K562 (cell line): ENCODE results near the gene LIN9. TPM values are rescaled to one million over a fixed set of nuclear protein-coding genes. Genes with fewer than 3 reads are reported as not detected.
A peak's percentile ranks its signal among the peaks of the same experiment; 100 is the strongest.

Source experiments
- ADNP ChIP-seq: fragments of 200-800 bp; sonication (Bioruptor generic); IDR thresholded peaks from 2 replicates; pipeline ENCODE4 v1.6.1; 2016; ENCODE audit warnings: missing genetic modification characterization, missing compliant biosample characterization
- ATF1 ChIP-seq, 2 experiments: fragments of 450-650 bp in 1 of 2; IDR thresholded peaks; 2 replicates each; pipeline ENCODE4 v1.6.1; 2016; ENCODE audit warnings: missing compliant biosample characterization in 1 of 2, missing genetic modification characterization in 1 of 2
- CTBP1 ChIP-seq: fragments of 450-650 bp; IDR thresholded peaks from 2 replicates; pipeline ENCODE4 v1.6.1; 2016; ENCODE audit warnings: borderline replicate concordance
- HIVEP1 ChIP-seq: fragments of 250-450 bp; sonication (Bioruptor Pico); IDR thresholded peaks from 2 replicates; pipeline ENCODE4 v1.4.0; 2020; ENCODE audit warnings: mild to moderate bottlenecking
- MAFK ChIP-seq: IDR thresholded peaks from 2 replicates; pipeline ENCODE4 v1.6.1; 2011; ENCODE audit warnings: low read length, improper control_type of control experiment
- MTA2 ChIP-seq: fragments of 450-650 bp; IDR thresholded peaks from 2 replicates; pipeline ENCODE4 v1.6.1; 2016; ENCODE audit warnings: low read depth
- MYNN ChIP-seq, 2 experiments: sonication (generic); formaldehyde crosslinking in 1 of 2; IDR thresholded peaks; 2 replicates each; pipeline versions ENCODE4 v1.5.0 to v1.6.1; 2016 to 2020; ENCODE audit warnings: antibody characterized with exemption in 1 of 2, missing genetic modification reagents in 1 of 2
- RBM15 ChIP-seq: fragments of 200-400 bp; formaldehyde crosslinking; IDR thresholded peaks from 2 replicates; pipeline ENCODE4 v1.6.1; 2018; ENCODE audit warnings: mild to moderate bottlenecking, low read length, moderate library complexity; ENCODE audit not compliant: insufficient read depth
- SOX6 ChIP-seq: fragments of 450-650 bp; IDR thresholded peaks from 2 replicates; pipeline ENCODE4 v1.6.1; 2014; ENCODE audit warnings: mild to moderate bottlenecking
- SRSF7 ChIP-seq: fragments of 200-400 bp; formaldehyde crosslinking; optimal IDR thresholded peaks from 2 replicates; pipeline ENCODE3; 2017; ENCODE audit warnings: mild to moderate bottlenecking, low read depth, low read length
- TAF9B ChIP-seq: fragments of 450-650 bp; IDR thresholded peaks from 2 replicates; pipeline ENCODE4 v1.6.1; 2018; ENCODE audit warnings: mild to moderate bottlenecking; ENCODE audit not compliant: partially characterized antibody
- TFAM ChIP-seq: fragments of 250-450 bp; sonication (Bioruptor Pico); conservative IDR thresholded peaks from 2 replicates; pipeline ENCODE4 v1.5.0; 2021; ENCODE audit warnings: mild to moderate bottlenecking, moderate library complexity
- TRIM28 ChIP-seq: fragments of 450-650 bp; IDR thresholded peaks from 2 replicates; pipeline ENCODE4 v1.6.1; 2017
- ZBTB7A ChIP-seq: IDR thresholded peaks from 2 replicates; pipeline ENCODE4 v1.6.1; 2011; ENCODE audit warnings: low read depth, mild to moderate bottlenecking, low read length, moderate library complexity, borderline replicate concordance; ENCODE audit not compliant: control insufficient read depth
- ZNF347 ChIP-seq: fragments of 450-650 bp; formaldehyde crosslinking; IDR thresholded peaks from 2 replicates; pipeline ENCODE4 v1.4.0; 2020; ENCODE audit warnings: low read depth, mild to moderate bottlenecking, moderate library complexity
- ZNF695 ChIP-seq: fragments of 450-650 bp; formaldehyde crosslinking; IDR thresholded peaks from 2 replicates; pipeline ENCODE4 v1.4.0; 2020; ENCODE audit warnings: mild to moderate bottlenecking, moderate library complexity
- polyA plus RNA-seq, 8 experiments: library from polyadenylated mRNA; depleted of rRNA in 4 of 8; stranded (reverse) in 5 of 8; unstranded in 3 of 8; fragments of >200 nt; fragmentation: Nextera tagmentation in 2 of 8; fragmentation: Illumina TruSeq in 1 of 8; extraction: Ambion mirVana in 2 of 8; extraction: Trizol in 1 of 8; gene quantifications; 2 replicates each; pipeline versions ENCODE4 v1.2.1 to v1.2.3, GENCODE V29; 2011 to 2014; ENCODE audit warnings: inconsistent platforms in 1 of 8, missing spikeins in 1 of 8
- total RNA-seq, 7 experiments: library from RNA; depleted of rRNA in 6 of 7; stranded (reverse); fragments of >200 nt in 6 of 7; fragmentation: Illumina TruSeq in 2 of 7; extraction: Trizol in 2 of 7; gene quantifications; 2 replicates each; pipeline versions ENCODE4 v1.2.1 to v1.2.3, GENCODE V29; 2011 to 2021; ENCODE audit warnings: low replicate concordance in 1 of 7
- TF ChIP-seq, protein P1 (sequence below), 2 experiments: IDR thresholded peaks; 2 replicates each; pipeline ENCODE4 v1.6.1; 2012; ENCODE audit warnings: improper control_type of control experiment in 2 of 2, low read depth in 2 of 2, low read length in 2 of 2, borderline replicate concordance in 1 of 2
- TF ChIP-seq, protein P2 (sequence below): sonication (generic); formaldehyde crosslinking; IDR thresholded peaks from 2 replicates; pipeline ENCODE4 v1.9.0; 2022; ENCODE audit warnings: mild to moderate bottlenecking, missing genetic modification reagents
- TF ChIP-seq, protein P3 (sequence below): fragments of 200-800 bp; sonication (Bioruptor generic); IDR thresholded peaks from 2 replicates; pipeline ENCODE4 v1.6.1; 2017; ENCODE audit warnings: missing genetic modification characterization, missing compliant biosample characterization
- TF ChIP-seq, protein P4 (sequence below): fragments of 250-450 bp; sonication (Bioruptor Pico); IDR thresholded peaks from 2 replicates; pipeline ENCODE4 v1.4.0; 2020; ENCODE audit warnings: mild to moderate bottlenecking, moderate library complexity

Gene LIN9
- total and polyA plus RNA-seq, 9 of the 15 experiments (the other 6 are each of a cell fraction or from before 2014, with no cell fraction given): 18.8 to 33.0 (median 25.5) TPM

DNA sequence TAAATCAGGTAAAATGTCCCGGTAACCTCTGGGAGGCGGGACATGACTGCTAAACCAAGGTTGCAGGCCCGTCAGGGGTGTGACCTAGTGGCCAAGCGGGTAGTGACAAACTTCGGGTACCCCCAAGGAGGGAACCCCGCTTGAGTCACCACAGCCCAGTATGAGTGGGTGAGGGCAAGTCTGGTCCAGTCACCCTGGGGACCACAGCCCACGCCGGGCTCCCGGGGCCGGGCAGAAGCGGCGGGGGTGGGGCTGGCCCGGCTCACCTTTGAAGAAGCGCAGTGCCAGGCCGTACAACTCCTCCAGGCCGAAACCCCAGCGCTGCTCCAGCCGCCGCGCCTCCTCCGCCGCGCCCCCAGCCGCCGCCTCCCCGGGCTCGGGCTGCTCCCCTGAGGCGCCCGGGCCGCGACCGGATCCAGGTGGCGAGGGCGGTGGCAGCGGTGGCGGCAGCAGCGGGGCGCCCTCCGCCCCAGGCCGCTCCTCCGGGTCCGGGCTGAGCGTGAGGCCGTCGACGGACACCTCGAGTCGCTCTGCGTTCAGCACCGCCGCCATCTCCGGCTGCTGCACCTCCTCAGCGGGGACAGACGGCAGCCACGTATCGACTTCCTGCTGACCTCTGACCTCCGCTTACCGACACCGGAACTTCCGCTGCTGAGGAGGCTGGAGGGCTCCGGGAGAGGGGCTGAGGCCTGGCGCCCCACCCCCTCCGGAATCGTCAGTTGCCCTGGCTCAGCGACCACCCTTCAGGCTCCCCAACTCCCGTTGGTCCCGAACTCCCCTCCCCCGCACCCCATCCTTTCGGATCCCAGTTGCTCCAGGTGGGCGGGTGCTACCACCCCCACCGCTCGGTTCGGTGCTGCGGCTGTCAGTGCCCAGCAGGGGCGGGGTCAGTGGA is 122.6 kb downstream of the LIN9 start, which contains the start of gene ACBD3 (continued):
- TF ChIP-seq TAF9B: peak; percentile 80
- 0 out of 2 replicates have a peak, but pooled peaks have one; percentile 22 for TF ChIP-seq MTA2
- no peak for TF ChIP-seq ADNP (tag)
- TF ChIP-seq, protein P1, sequence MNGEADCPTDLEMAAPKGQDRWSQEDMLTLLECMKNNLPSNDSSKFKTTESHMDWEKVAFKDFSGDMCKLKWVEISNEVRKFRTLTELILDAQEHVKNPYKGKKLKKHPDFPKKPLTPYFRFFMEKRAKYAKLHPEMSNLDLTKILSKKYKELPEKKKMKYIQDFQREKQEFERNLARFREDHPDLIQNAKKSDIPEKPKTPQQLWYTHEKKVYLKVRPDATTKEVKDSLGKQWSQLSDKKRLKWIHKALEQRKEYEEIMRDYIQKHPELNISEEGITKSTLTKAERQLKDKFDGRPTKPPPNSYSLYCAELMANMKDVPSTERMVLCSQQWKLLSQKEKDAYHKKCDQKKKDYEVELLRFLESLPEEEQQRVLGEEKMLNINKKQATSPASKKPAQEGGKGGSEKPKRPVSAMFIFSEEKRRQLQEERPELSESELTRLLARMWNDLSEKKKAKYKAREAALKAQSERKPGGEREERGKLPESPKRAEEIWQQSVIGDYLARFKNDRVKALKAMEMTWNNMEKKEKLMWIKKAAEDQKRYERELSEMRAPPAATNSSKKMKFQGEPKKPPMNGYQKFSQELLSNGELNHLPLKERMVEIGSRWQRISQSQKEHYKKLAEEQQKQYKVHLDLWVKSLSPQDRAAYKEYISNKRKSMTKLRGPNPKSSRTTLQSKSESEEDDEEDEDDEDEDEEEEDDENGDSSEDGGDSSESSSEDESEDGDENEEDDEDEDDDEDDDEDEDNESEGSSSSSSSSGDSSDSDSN (IDR thresholded peaks at IDR 0.05; ENCODE audit: borderline replicate concordance in 1 of 2, low read depth in 2 of 2, low read length in 2 of 2): peak; percentile 51 to 60; a peak in 2 of 4 replicates
- no peak; the same call in 1 of the 2 replicates for TF ChIP-seq TRIM28
- TF ChIP-seq, protein P2, sequence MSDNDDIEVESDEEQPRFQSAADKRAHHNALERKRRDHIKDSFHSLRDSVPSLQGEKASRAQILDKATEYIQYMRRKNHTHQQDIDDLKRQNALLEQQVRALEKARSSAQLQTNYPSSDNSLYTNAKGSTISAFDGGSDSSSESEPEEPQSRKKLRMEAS (CRISPR knock-in tag): 0 out of 2 replicates have a peak, but pooled peaks have one; percentile 9
- TF ChIP-seq, protein P3, sequence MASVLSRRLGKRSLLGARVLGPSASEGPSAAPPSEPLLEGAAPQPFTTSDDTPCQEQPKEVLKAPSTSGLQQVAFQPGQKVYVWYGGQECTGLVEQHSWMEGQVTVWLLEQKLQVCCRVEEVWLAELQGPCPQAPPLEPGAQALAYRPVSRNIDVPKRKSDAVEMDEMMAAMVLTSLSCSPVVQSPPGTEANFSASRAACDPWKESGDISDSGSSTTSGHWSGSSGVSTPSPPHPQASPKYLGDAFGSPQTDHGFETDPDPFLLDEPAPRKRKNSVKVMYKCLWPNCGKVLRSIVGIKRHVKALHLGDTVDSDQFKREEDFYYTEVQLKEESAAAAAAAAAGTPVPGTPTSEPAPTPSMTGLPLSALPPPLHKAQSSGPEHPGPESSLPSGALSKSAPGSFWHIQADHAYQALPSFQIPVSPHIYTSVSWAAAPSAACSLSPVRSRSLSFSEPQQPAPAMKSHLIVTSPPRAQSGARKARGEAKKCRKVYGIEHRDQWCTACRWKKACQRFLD (CRISPR knock-in tag): no peak
- TF ChIP-seq TFAM (CRISPR knock-in tag): no peak
- no peak for TF ChIP-seq ATF1 (CRISPR knock-in tag; IDR thresholded peaks at IDR 0.05)
- TF ChIP-seq ATF1 (tag; IDR thresholded peaks at IDR 0.05): peak; percentile 89
- TF ChIP-seq ZNF347 (CRISPR knock-in tag): no peak
- TF ChIP-seq MYNN (IDR thresholded peaks at IDR 0.05): peak; percentile 53; the same call in 1 of the 2 replicates
- no peak for TF ChIP-seq MYNN (CRISPR knock-in tag; IDR thresholded peaks at IDR 0.05)
- peak; percentile 19; the same call in 1 of the 2 replicates for TF ChIP-seq SOX6
- TF ChIP-seq ZNF695 (CRISPR knock-in tag): no peak
- no peak for TF ChIP-seq SRSF7
- no peak for TF ChIP-seq HIVEP1 (CRISPR knock-in tag)
- TF ChIP-seq RBM15: no peak
- TF ChIP-seq MAFK: no peak
- peak; percentile 99 for TF ChIP-seq ZBTB7A
- TF ChIP-seq, protein P4, sequence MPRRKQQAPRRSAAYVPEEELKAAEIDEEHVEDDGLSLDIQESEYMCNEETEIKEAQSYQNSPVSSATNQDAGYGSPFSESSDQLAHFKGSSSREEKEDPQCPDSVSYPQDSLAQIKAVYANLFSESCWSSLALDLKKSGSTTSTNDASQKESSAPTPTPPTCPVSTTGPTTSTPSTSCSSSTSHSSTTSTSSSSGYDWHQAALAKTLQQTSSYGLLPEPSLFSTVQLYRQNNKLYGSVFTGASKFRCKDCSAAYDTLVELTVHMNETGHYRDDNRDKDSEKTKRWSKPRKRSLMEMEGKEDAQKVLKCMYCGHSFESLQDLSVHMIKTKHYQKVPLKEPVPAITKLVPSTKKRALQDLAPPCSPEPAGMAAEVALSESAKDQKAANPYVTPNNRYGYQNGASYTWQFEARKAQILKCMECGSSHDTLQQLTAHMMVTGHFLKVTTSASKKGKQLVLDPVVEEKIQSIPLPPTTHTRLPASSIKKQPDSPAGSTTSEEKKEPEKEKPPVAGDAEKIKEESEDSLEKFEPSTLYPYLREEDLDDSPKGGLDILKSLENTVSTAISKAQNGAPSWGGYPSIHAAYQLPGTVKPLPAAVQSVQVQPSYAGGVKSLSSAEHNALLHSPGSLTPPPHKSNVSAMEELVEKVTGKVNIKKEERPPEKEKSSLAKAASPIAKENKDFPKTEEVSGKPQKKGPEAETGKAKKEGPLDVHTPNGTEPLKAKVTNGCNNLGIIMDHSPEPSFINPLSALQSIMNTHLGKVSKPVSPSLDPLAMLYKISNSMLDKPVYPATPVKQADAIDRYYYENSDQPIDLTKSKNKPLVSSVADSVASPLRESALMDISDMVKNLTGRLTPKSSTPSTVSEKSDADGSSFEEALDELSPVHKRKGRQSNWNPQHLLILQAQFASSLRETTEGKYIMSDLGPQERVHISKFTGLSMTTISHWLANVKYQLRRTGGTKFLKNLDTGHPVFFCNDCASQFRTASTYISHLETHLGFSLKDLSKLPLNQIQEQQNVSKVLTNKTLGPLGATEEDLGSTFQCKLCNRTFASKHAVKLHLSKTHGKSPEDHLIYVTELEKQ (CRISPR knock-in tag): no peak
- TF ChIP-seq CTBP1: peak; percentile 80; the same call in 1 of the 2 replicates
